ENCODE measurements around the gene ZBTB11.

Gene ZBTB11, protein sequence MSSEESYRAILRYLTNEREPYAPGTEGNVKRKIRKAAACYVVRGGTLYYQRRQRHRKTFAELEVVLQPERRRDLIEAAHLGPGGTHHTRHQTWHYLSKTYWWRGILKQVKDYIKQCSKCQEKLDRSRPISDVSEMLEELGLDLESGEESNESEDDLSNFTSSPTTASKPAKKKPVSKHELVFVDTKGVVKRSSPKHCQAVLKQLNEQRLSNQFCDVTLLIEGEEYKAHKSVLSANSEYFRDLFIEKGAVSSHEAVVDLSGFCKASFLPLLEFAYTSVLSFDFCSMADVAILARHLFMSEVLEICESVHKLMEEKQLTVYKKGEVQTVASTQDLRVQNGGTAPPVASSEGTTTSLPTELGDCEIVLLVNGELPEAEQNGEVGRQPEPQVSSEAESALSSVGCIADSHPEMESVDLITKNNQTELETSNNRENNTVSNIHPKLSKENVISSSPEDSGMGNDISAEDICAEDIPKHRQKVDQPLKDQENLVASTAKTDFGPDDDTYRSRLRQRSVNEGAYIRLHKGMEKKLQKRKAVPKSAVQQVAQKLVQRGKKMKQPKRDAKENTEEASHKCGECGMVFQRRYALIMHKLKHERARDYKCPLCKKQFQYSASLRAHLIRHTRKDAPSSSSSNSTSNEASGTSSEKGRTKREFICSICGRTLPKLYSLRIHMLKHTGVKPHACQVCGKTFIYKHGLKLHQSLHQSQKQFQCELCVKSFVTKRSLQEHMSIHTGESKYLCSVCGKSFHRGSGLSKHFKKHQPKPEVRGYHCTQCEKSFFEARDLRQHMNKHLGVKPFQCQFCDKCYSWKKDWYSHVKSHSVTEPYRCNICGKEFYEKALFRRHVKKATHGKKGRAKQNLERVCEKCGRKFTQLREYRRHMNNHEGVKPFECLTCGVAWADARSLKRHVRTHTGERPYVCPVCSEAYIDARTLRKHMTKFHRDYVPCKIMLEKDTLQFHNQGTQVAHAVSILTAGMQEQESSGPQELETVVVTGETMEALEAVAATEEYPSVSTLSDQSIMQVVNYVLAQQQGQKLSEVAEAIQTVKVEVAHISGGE
- long read RNA-seq, full-length matches to known transcripts: 41 of 80 reads
- long read RNA-seq, partial matches to known transcripts: 36 of 80 reads
- long read RNA-seq, other reads (novel, unspliced or antisense): 3 of 80 reads

DNA sequence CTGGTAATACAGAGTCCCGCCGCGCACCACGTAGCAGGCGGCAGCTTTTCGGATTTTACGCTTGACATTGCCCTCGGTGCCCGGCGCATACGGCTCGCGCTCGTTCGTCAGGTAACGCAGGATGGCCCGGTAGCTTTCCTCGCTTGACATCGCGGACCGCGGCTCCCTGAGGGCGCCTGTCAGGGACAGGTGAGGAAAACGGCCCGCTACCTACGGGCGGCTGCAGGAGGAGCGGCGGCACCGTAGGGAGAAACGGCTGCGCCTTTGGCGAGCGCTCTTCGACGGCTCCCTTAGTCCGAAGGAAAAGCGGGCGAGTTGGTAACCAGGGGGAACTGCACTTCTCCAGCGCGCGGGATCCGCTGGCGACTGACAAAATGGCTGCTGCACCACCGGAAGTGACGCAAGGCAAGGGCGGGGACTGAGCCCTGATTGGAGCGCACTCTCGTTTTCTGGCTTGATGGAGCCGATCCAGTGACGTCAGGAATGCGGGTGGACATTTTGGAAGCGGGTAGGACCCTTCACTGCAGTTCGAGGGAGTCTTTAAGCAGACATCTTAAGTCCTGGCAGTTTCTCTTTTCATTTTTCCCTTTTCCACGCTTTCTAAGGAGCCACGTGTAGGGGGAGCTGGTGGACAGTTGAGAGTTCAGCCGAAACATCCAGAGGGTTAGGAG is at the start of gene ZBTB11:
ZBTB11 (minus strand) TSS at position 368 of the 671 bp plus-strand sequence; CDS start at position 150, 218 bp downstream.
- peak; percentile 99 to 100 for DNase-seq (ENCODE audit: low read depth in 1 of 2, low spot score in 1 of 2)
- H3K27ac ChIP-seq (replicated peaks): peak within 1 kb of the TSS; percentile 96
- H3K4me3 ChIP-seq (replicated peaks; ENCODE audit: insufficient read depth, low read length): peak within 1 kb of the TSS; percentile 66
- TF ChIP-seq GABPA (IDR thresholded peaks at IDR 0.05; ENCODE audit: low read depth) (peak; percentile 94), POLR2AphosphoS5 (IDR thresholded peaks at IDR 0.05; ENCODE audit: low read depth) (peak; percentile 81), SPI1 (IDR thresholded peaks at IDR 0.05; ENCODE audit: borderline replicate concordance, low read depth) (peak; percentile 53; the same call in 1 of the 2 replicates)
- TF ChIP-seq, protein P1, sequence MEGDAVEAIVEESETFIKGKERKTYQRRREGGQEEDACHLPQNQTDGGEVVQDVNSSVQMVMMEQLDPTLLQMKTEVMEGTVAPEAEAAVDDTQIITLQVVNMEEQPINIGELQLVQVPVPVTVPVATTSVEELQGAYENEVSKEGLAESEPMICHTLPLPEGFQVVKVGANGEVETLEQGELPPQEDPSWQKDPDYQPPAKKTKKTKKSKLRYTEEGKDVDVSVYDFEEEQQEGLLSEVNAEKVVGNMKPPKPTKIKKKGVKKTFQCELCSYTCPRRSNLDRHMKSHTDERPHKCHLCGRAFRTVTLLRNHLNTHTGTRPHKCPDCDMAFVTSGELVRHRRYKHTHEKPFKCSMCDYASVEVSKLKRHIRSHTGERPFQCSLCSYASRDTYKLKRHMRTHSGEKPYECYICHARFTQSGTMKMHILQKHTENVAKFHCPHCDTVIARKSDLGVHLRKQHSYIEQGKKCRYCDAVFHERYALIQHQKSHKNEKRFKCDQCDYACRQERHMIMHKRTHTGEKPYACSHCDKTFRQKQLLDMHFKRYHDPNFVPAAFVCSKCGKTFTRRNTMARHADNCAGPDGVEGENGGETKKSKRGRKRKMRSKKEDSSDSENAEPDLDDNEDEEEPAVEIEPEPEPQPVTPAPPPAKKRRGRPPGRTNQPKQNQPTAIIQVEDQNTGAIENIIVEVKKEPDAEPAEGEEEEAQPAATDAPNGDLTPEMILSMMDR (IDR thresholded peaks at IDR 0.05; ENCODE audit: insufficient read depth, low read length): peak; percentile 37
- TF ChIP-seq, protein P2, sequence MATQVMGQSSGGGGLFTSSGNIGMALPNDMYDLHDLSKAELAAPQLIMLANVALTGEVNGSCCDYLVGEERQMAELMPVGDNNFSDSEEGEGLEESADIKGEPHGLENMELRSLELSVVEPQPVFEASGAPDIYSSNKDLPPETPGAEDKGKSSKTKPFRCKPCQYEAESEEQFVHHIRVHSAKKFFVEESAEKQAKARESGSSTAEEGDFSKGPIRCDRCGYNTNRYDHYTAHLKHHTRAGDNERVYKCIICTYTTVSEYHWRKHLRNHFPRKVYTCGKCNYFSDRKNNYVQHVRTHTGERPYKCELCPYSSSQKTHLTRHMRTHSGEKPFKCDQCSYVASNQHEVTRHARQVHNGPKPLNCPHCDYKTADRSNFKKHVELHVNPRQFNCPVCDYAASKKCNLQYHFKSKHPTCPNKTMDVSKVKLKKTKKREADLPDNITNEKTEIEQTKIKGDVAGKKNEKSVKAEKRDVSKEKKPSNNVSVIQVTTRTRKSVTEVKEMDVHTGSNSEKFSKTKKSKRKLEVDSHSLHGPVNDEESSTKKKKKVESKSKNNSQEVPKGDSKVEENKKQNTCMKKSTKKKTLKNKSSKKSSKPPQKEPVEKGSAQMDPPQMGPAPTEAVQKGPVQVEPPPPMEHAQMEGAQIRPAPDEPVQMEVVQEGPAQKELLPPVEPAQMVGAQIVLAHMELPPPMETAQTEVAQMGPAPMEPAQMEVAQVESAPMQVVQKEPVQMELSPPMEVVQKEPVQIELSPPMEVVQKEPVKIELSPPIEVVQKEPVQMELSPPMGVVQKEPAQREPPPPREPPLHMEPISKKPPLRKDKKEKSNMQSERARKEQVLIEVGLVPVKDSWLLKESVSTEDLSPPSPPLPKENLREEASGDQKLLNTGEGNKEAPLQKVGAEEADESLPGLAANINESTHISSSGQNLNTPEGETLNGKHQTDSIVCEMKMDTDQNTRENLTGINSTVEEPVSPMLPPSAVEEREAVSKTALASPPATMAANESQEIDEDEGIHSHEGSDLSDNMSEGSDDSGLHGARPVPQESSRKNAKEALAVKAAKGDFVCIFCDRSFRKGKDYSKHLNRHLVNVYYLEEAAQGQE (IDR thresholded peaks at IDR 0.05; ENCODE audit: insufficient replicate concordance, low read depth): no peak
- H3K27me3 ChIP-seq (ENCODE audit: insufficient read depth, poor library complexity, severe bottlenecking): no peaks in the 10 kb centered on the region

DNA sequence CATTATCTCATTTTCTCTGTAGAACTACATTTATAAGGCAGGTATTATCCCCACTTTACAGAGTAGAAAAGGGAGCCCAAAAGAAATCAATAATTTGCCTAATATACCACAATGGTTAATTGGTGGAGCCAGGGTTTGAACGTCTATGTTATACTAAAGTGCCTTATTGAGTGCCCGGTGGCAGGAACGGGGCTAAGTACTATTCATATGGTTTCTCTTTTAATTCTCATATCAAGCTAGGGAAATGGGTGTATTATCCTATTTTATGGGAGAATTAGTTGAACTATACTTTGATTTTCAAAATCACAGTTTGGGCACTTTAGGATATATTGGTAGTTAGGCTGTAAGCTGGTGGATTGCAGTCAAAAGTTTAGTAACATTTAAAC is 49.0 kb upstream of the ZBTB11 start:
- TF ChIP-seq POLR2AphosphoS5 (IDR thresholded peaks at IDR 0.05; ENCODE audit: low read depth) (no peak), GABPA (IDR thresholded peaks at IDR 0.05; ENCODE audit: low read depth) (no peak)
- TF ChIP-seq, protein P1 (IDR thresholded peaks at IDR 0.05; ENCODE audit: insufficient read depth, low read length): no peak
- Histone ChIP-seq H3K27ac (replicated peaks) (peak overlapping the region; percentile 82), H3K27me3 (ENCODE audit: insufficient read depth, poor library complexity, severe bottlenecking) (no peaks in the 10 kb centered on the region), H3K4me3 (replicated peaks; ENCODE audit: insufficient read depth, low read length) (peak overlapping the region; percentile 74)
- no peak for DNase-seq (ENCODE audit: low read depth in 1 of 2, low spot score in 1 of 2)

DNA sequence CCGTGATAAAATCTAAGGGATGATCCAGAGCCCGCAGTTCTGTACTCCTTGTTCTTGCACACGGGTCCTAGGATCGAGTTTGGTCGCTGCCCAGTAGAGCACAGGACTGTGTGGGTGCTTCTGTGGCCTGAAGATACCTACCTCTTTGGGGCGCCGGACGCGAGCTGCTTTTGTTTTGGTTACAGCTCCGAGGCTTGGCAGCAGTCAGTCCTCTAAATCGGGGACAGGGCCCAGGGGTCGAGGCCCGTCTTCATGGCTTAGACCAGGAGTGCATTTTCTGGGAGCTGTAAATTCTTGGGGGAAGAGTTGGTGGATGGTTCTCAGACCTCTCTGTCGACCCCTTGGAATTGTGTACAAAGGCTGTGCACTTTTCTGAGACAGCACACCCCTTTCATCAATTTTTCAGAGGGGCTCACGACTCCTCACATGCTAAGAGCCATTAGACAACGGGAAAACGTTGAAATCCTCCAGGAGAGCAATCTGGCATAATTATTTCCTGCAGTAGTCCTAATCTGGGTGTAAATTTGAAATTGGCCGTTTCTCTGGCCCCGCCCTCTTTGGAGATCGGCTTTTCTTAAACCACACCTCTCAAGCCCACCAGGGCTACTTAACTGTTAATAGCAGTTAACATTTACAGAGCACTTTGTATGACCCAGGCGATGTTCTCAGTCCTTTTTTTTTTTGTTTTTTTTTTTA is 48.4 kb upstream of the ZBTB11 start:
- Histone ChIP-seq H3K27ac (replicated peaks) (peak overlapping the region; percentile 82), H3K27me3 (ENCODE audit: insufficient read depth, poor library complexity, severe bottlenecking) (no peaks in the 10 kb centered on the region), H3K4me3 (replicated peaks; ENCODE audit: insufficient read depth, low read length) (peak overlapping the region; percentile 74)
- DNase-seq (ENCODE audit: low read depth in 1 of 2, low spot score in 1 of 2): peak in 1 of 2 experiments; percentile 18
- no peak for TF ChIP-seq POLR2AphosphoS5 (IDR thresholded peaks at IDR 0.05; ENCODE audit: low read depth)
- TF ChIP-seq GABPA (IDR thresholded peaks at IDR 0.05; ENCODE audit: low read depth): no peak
- TF ChIP-seq, protein P2 (IDR thresholded peaks at IDR 0.05; ENCODE audit: insufficient replicate concordance, low read depth): no peak
- TF ChIP-seq SPI1 (IDR thresholded peaks at IDR 0.05; ENCODE audit: borderline replicate concordance, low read depth): no peak
- TF ChIP-seq, protein P1 (IDR thresholded peaks at IDR 0.05; ENCODE audit: insufficient read depth, low read length): no peak
